ENCODE measurements around the gene SMAD2.

Gene SMAD2

GRCh38 chr18:47932190-47932589, 1.7 kb upstream of the SMAD2 start:
- DNase-seq (ENCODE audit: low read depth, low spot score): no peak

- peak; percentile 44 for DNase-seq (ENCODE audit: low read depth, low spot score)
Observed at GRCh38 chr18:47931718-47932103, 1.3 kb upstream of the SMAD2 start.

GRCh38 chr18:47930931-47931717, 665 bp upstream of the SMAD2 start:
- DNase-seq (ENCODE audit: low read depth, low spot score): peak; percentile 99

GRCh38 chr18:47929681-47930198, 719 bp downstream of the SMAD2 start:
- DNase-seq (ENCODE audit: low read depth, low spot score): no peak

GRCh38 chr18:47928466-47928865, 2.0 kb downstream of the SMAD2 start:
- DNase-seq (ENCODE audit: low read depth, low spot score): no peak

GRCh38 chr18:47926101-47926850, 4.2 kb downstream of the SMAD2 start:
- DNase-seq (ENCODE audit: low read depth, low spot score): no peak

- DNase-seq (ENCODE audit: low read depth, low spot score): no peak
Observed at GRCh38 chr18:47919916-47920315, 10.5 kb downstream of the SMAD2 start.

GRCh38 chr18:47917923-47918610, 12.4 kb downstream of the SMAD2 start:
- DNase-seq (ENCODE audit: low read depth, low spot score): no peak

- no peak for DNase-seq (ENCODE audit: low read depth, low spot score)
Observed at GRCh38 chr18:47915930-47916329, 14.5 kb downstream of the SMAD2 start.

- no peak for DNase-seq (ENCODE audit: low read depth, low spot score)
Observed at GRCh38 chr18:47915229-47915628, 15.2 kb downstream of the SMAD2 start.

- no peak for DNase-seq (ENCODE audit: low read depth, low spot score)
Observed at GRCh38 chr18:47912794-47913585, 17.5 kb downstream of the SMAD2 start.

GRCh38 chr18:47912343-47912742, 18.1 kb downstream of the SMAD2 start:
- DNase-seq (ENCODE audit: low read depth, low spot score): no peak

- no peak for DNase-seq (ENCODE audit: low read depth, low spot score)
Observed at GRCh38 chr18:47911877-47912276, 18.6 kb downstream of the SMAD2 start.

- peak; percentile 24 for DNase-seq (ENCODE audit: low read depth, low spot score)
Observed at GRCh38 chr18:47909484-47909883, 21.0 kb downstream of the SMAD2 start.

GRCh38 chr18:47908592-47908991, 21.9 kb downstream of the SMAD2 start:
- no peak for DNase-seq (ENCODE audit: low read depth, low spot score)

- DNase-seq (ENCODE audit: low read depth, low spot score): no peak
Observed at GRCh38 chr18:47906408-47906807, 24.1 kb downstream of the SMAD2 start.

GRCh38 chr18:47903809-47904208, 26.6 kb downstream of the SMAD2 start:
- DNase-seq (ENCODE audit: low read depth, low spot score): no peak

GRCh38 chr18:47901624-47902362, 28.7 kb downstream of the SMAD2 start:
- DNase-seq (ENCODE audit: low read depth, low spot score): no peak

GRCh38 chr18:47899107-47899840, 31.2 kb downstream of the SMAD2 start:
- DNase-seq (ENCODE audit: low read depth, low spot score): no peak

- DNase-seq (ENCODE audit: low read depth, low spot score): peak; percentile 29
Observed at GRCh38 chr18:47898696-47899095, 31.8 kb downstream of the SMAD2 start.

Measured in astrocyte of the hippocampus (primary cell).